ENCODE measurements around the gene MICA.

The MICA gene

GRCh38 chr6:31462964-31463870 lies 59.8 kb downstream of the MICA start:
- no peak for TF ChIP-seq CTCF (IDR thresholded peaks at IDR 0.05; ENCODE audit: low read depth, low read length, missing control alignments)
- no peak for DNase-seq (ENCODE audit: extremely low read depth, low read depth)
- H3K4me3 ChIP-seq (replicated peaks; ENCODE audit: low read depth, low read length), result no peak overlapping the region

GRCh38 chr6:31464252-31465184 lies 61.1 kb downstream of the MICA start:
- no peak overlapping the region for H3K4me3 ChIP-seq (replicated peaks; ENCODE audit: low read depth, low read length)
- TF ChIP-seq CTCF (IDR thresholded peaks at IDR 0.05; ENCODE audit: low read depth, low read length, missing control alignments), result no peak
- DNase-seq (ENCODE audit: extremely low read depth, low read depth), result no peak

Data from HFF-Myc (cell line).